Activated CD4-positive, alpha-beta memory T cell treated with anti-CD3 and anti-CD28 coated beads, Interleukin-2, amount 10 ng/mL, durations not matched to agents 7 days and 5 days (primary cell): Measurements from ENCODE around the gene ERC2. TPM values are rescaled to one million over a fixed set of nuclear protein-coding genes. Genes with fewer than 3 reads are reported as not detected.

Experiments used
- CTCF ChIA-PET: fragments of 350-600 bp; sonication (Branson Sonifier 250); formaldehyde crosslinking; loops from one replicate; lab custom pipeline; 2021; ENCODE audit warnings: antibody characterized with exemption, inconsistent platforms; lab: Charles Lee
- POLR2A ChIA-PET: fragments of 350-600 bp; sonication (Branson Sonifier 250); formaldehyde crosslinking; loops from one replicate; lab custom pipeline; 2021; ENCODE audit warnings: antibody characterized with exemption; lab: Charles Lee
- DNase-seq: peaks from one replicate; pipeline ENCODE4 v3.0.0-alpha.2; 2020
- H3K27ac Mint-ChIP-seq: one replicate; pipeline ENCODE4 v1.8.0; 2021; ENCODE audit warnings: mild to moderate bottlenecking, mixed read lengths
- H3K27me3 Mint-ChIP-seq: one replicate; pipeline ENCODE4 v1.8.0; 2021; ENCODE audit warnings: mixed read lengths
- H3K36me3 Mint-ChIP-seq: one replicate; pipeline ENCODE4 v1.8.0; 2021; ENCODE audit warnings: low read depth, mixed read lengths
- H3K4me1 Mint-ChIP-seq: one replicate; pipeline ENCODE4 v1.8.0; 2021; ENCODE audit warnings: mixed read lengths
- H3K4me3 Mint-ChIP-seq: one replicate; pipeline ENCODE4 v1.8.0; 2021; ENCODE audit warnings: mild to moderate bottlenecking, mixed read lengths
- H3K9me3 Mint-ChIP-seq: one replicate; pipeline ENCODE4 v1.8.0; 2021; ENCODE audit warnings: mixed read lengths
- total RNA-seq, 2 experiments: library from RNA; stranded (reverse); gene quantifications; one replicate each; pipeline ENCODE4 v1.2.3, GENCODE V29; 2021

Gene ERC2
- total RNA-seq, 2 experiments from 2014 or later: not detected

GRCh38 chr3:55737186-55737585, 731.1 kb downstream of the ERC2 start:
- no peak overlapping the region for H3K4me3 Mint-ChIP-seq
- no peaks in the 10 kb centered on the region for H3K27me3 Mint-ChIP-seq
- no peaks in the 10 kb centered on the region for H3K36me3 Mint-ChIP-seq
- ChIA-PET POLR2A (no interaction called here), CTCF (no interaction called here)
- no peak overlapping the region for H3K27ac Mint-ChIP-seq
- H3K9me3 Mint-ChIP-seq: peaks cover 2% of the 10 kb centered on the region
- no peaks in the 10 kb centered on the region for H3K4me1 Mint-ChIP-seq
- DNase-seq: no peak

GRCh38 chr3:55735976-55736375, 732.3 kb downstream of the ERC2 start:
- Mint-ChIP-seq H3K27ac (no peak overlapping the region), H3K4me3 (no peak overlapping the region), H3K9me3 (peaks cover 2% of the 10 kb centered on the region), H3K27me3 (no peaks in the 10 kb centered on the region), H3K36me3 (no peaks in the 10 kb centered on the region), H3K4me1 (no peaks in the 10 kb centered on the region)
- ChIA-PET CTCF (no interaction called here), POLR2A (no interaction called here)
- DNase-seq: no peak

GRCh38 chr3:55731741-55732140, 736.5 kb downstream of the ERC2 start:
- Mint-ChIP-seq H3K27ac (no peak overlapping the region), H3K4me1 (no peaks in the 10 kb centered on the region), H3K27me3 (no peaks in the 10 kb centered on the region), H3K4me3 (no peak overlapping the region), H3K36me3 (no peaks in the 10 kb centered on the region), H3K9me3 (peaks cover 2% of the 10 kb centered on the region)
- DNase-seq: no peak
- ChIA-PET CTCF (no interaction called here), POLR2A (no interaction called here)

- DNase-seq: no peak
- Mint-ChIP-seq H3K36me3 (no peaks in the 10 kb centered on the region), H3K4me1 (no peaks in the 10 kb centered on the region), H3K9me3 (no peaks in the 10 kb centered on the region), H3K27me3 (no peaks in the 10 kb centered on the region), H3K27ac (no peak overlapping the region), H3K4me3 (no peak overlapping the region)
- ChIA-PET CTCF (no interaction called here), POLR2A (no interaction called here)
Measured at GRCh38 chr3:55729546-55729945, 738.7 kb downstream of the ERC2 start.

GRCh38 chr3:55728461-55729100, 739.7 kb downstream of the ERC2 start:
- Mint-ChIP-seq H3K27ac (no peak overlapping the region), H3K4me1 (no peaks in the 10 kb centered on the region), H3K9me3 (no peaks in the 10 kb centered on the region), H3K36me3 (no peaks in the 10 kb centered on the region), H3K27me3 (no peaks in the 10 kb centered on the region), H3K4me3 (no peak overlapping the region)
- ChIA-PET POLR2A (no interaction called here), CTCF (no interaction called here)
- no peak for DNase-seq

- Mint-ChIP-seq H3K27ac (no peak overlapping the region), H3K27me3 (no peaks in the 10 kb centered on the region), H3K9me3 (no peaks in the 10 kb centered on the region), H3K4me1 (no peaks in the 10 kb centered on the region), H3K4me3 (no peak overlapping the region), H3K36me3 (no peaks in the 10 kb centered on the region)
- DNase-seq: no peak
- CTCF ChIA-PET: no interaction called here
- POLR2A ChIA-PET: no interaction called here
Measured at GRCh38 chr3:55726501-55726775, 741.8 kb downstream of the ERC2 start.

- CTCF ChIA-PET: no interaction called here
Measured at GRCh38 chr3:55725681-55726500, 742.4 kb downstream of the ERC2 start.

GRCh38 chr3:55724821-55725220, 743.4 kb downstream of the ERC2 start:
- Mint-ChIP-seq H3K36me3 (no peaks in the 10 kb centered on the region), H3K4me3 (no peak overlapping the region), H3K27ac (no peak overlapping the region), H3K27me3 (no peaks in the 10 kb centered on the region), H3K4me1 (no peaks in the 10 kb centered on the region), H3K9me3 (no peaks in the 10 kb centered on the region)
- ChIA-PET CTCF (no interaction called here), POLR2A (no interaction called here)
- DNase-seq: no peak

More at GRCh38 chr3:55725681-55726500, 742.4 kb downstream of the ERC2 start:
- Mint-ChIP-seq H3K36me3 (no peaks in the 10 kb centered on the region), H3K27ac (no peak overlapping the region), H3K4me3 (no peak overlapping the region), H3K4me1 (no peaks in the 10 kb centered on the region), H3K9me3 (no peaks in the 10 kb centered on the region), H3K27me3 (no peaks in the 10 kb centered on the region)
- POLR2A ChIA-PET: no interaction called here
- no peak for DNase-seq

GRCh38 chr3:55724407-55724784, 743.9 kb downstream of the ERC2 start:
- Mint-ChIP-seq H3K4me3 (no peak overlapping the region), H3K36me3 (no peaks in the 10 kb centered on the region), H3K4me1 (no peaks in the 10 kb centered on the region), H3K9me3 (no peaks in the 10 kb centered on the region), H3K27ac (no peak overlapping the region), H3K27me3 (no peaks in the 10 kb centered on the region)
- POLR2A ChIA-PET: no interaction called here
- CTCF ChIA-PET: no interaction called here
- no peak for DNase-seq

- no peak for DNase-seq
- no peaks in the 10 kb centered on the region for H3K36me3 Mint-ChIP-seq
- H3K4me3 Mint-ChIP-seq: no peak overlapping the region
- H3K27ac Mint-ChIP-seq: no peak overlapping the region
- H3K9me3 Mint-ChIP-seq: no peaks in the 10 kb centered on the region
- POLR2A ChIA-PET: no interaction called here
- CTCF ChIA-PET: no interaction called here
- H3K4me1 Mint-ChIP-seq: no peaks in the 10 kb centered on the region
- no peaks in the 10 kb centered on the region for H3K27me3 Mint-ChIP-seq
Measured at GRCh38 chr3:55723653-55724406, 744.4 kb downstream of the ERC2 start.

GRCh38 chr3:55721716-55722484, 746.4 kb downstream of the ERC2 start:
- CTCF ChIA-PET: no interaction called here

GRCh38 chr3:55720614-55721013, 747.7 kb downstream of the ERC2 start:
- H3K27me3 Mint-ChIP-seq: no peaks in the 10 kb centered on the region
- H3K27ac Mint-ChIP-seq: no peak overlapping the region
- no peak for DNase-seq
- H3K36me3 Mint-ChIP-seq: no peaks in the 10 kb centered on the region
- CTCF ChIA-PET: no interaction called here
- POLR2A ChIA-PET: no interaction called here
- H3K4me1 Mint-ChIP-seq: no peaks in the 10 kb centered on the region
- no peaks in the 10 kb centered on the region for H3K9me3 Mint-ChIP-seq
- no peak overlapping the region for H3K4me3 Mint-ChIP-seq

More at GRCh38 chr3:55721716-55722484, 746.4 kb downstream of the ERC2 start:
- Mint-ChIP-seq H3K4me1 (no peaks in the 10 kb centered on the region), H3K27me3 (no peaks in the 10 kb centered on the region), H3K9me3 (no peaks in the 10 kb centered on the region), H3K27ac (no peak overlapping the region), H3K4me3 (no peak overlapping the region), H3K36me3 (no peaks in the 10 kb centered on the region)
- DNase-seq: no peak
- POLR2A ChIA-PET: no interaction called here

GRCh38 chr3:55719508-55719907, 748.8 kb downstream of the ERC2 start:
- no peak for DNase-seq
- Mint-ChIP-seq H3K36me3 (no peaks in the 10 kb centered on the region), H3K4me3 (no peak overlapping the region), H3K27ac (no peak overlapping the region), H3K9me3 (no peaks in the 10 kb centered on the region), H3K27me3 (no peaks in the 10 kb centered on the region), H3K4me1 (no peaks in the 10 kb centered on the region)
- CTCF ChIA-PET: no interaction called here
- POLR2A ChIA-PET: no interaction called here
